G401 (cell line): ENCODE results near the gene STXBP6. TPM values are rescaled to one million over a fixed set of nuclear protein-coding genes. Genes with fewer than 3 reads are reported as not detected.
"Not testable (repeated sequence)": the region's sequence is repeated elsewhere in the genome, so short reads cannot be mapped to it uniquely, and the experiment has no call there.

ENCODE experiments used
- DNase-seq: peaks from one replicate; pipeline ENCODE4 v3.0.0-alpha.2; 2015; ENCODE audit warnings: low spot score
- in situ Hi-C: cut with HindIII; loops from 2 replicates; pipeline ENCODE4 v1.10.0; 2016; ENCODE audit warnings: low sequenced_read_pairs, mixed read lengths
- total RNA-seq: library from RNA; depleted of rRNA; stranded (reverse); fragments of >200 nt; shearing (Covaris generic); gene quantifications from 2 replicates; pipeline ENCODE4 v1.2.3, GENCODE V29; 2014

Gene STXBP6
- total RNA-seq, 1 experiment from 2014 or later: not detected

DNA sequence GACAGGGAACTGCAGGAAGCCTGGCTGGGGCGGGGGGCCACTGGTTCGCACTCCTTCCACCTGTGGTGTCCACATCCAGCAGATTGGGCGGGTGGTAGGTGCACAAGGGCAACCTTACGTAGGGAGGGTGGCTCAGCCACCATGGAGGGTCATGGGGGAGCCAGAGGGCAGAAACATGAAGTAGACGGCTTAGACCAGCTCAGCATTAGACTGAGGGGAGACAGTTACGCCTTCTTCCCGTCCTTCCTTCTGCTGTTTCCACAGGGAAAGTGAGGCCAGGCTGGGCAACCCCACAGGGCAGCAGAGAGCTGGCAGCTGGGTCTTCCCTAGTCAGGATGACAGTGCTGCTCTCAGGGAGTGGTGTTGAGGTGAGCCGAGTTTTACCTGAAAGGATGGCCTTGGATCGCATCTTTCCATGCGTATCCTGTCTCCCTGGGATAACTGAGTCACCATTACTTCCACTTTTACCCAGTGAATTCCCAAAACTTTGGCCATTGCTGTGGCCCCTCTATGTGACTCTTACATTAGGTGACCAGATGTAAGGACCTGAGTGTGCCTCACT lies 245.9 kb downstream of the STXBP6 start:
- in situ Hi-C loops: no loop called here

DNA sequence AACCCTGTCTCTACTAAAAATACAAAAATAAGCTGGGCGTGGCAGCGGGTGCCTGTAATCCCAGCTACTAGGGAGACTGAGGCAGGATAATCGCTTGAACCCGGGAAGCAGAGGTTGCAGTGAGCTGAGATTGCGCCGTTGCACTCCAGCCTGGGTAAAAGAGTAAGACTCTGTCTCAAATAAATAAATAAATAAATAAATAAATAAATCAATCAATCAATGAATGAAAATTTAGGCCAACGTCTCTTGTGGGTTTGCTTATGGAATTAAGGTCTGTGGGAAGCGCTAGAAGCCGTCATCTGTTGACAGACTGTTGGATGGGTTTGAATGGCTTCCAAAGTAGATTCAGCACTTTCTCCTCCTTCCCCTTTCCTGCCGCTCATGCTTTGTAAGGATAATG lies 246.5 kb downstream of the STXBP6 start:
- in situ Hi-C loops, DNase-seq: not testable (repeated sequence)

More for the DNA sequence above, 245.9 kb downstream of the STXBP6 start:
- DNase-seq: no peak

DNA sequence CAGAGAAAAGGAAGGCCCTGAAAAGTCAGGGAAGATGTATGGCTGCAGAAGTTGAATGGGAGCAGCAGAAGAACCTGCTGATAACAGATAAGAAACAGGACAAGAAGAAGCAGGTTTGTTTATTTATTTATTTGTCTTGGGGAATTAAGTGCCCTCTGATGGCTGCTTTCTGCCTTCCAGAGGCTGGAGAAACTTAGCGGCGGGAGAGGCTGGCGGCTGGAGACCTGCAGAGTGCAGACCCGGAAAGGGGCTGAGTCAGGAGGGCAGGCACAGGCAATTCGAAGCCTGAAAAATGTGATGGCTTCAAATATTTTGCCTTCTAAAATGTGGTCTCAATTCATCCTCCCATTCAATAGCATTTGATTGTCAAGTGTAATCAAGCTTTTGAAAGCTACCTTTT lies 247.7 kb downstream of the STXBP6 start:
- DNase-seq: no peak
- in situ Hi-C loops: no loop called here

DNA sequence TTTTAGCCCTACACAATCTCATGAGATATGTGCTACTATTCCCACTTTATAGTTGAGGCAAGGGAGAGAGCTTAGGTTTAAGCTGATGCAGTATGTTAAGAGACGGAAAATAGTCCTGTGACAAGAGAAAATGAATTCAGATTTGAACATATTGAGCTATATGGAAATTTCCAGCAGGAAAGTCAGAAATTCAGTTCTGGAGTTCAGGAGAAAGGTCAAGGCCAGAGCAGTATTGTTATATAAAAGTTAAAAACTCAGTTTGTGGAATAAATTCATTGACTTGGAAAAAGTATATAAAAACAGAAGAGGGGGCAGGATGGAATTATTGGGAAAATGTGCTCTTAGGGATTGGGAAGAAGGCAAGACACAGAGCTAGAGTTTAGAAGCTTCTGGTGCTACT lies 248.9 kb downstream of the STXBP6 start:
- in situ Hi-C loops: no loop called here

DNA sequence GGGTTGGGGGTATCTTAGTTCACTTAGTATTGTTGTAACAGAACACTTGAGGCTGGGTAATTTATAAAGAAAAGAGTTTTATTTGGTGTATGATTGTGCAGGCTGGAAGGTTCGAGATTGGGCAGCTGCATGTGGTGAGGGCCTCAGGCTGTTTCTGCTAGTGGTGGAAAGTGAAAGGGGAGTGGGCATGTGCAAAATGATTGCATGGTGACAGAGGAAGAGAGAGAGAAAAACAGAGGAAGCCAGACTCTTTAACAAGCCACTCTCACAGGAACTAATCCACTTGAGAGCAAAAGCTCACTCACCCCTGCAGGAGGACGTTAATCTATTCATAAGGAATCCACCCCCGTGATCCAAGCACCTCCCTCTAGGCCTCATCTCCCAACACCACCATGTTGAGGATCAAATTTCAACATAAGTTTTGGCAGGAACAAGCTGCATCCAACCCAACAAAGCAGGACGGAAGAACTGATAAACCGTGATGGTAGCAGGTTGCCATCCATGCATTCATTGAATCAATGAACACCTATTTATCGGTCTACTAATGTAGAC lies 251.0 kb downstream of the STXBP6 start:
- DNase-seq: no peak
- in situ Hi-C loops: no loop called here

More for the DNA sequence above, 248.9 kb downstream of the STXBP6 start:
- no peak for DNase-seq

DNA sequence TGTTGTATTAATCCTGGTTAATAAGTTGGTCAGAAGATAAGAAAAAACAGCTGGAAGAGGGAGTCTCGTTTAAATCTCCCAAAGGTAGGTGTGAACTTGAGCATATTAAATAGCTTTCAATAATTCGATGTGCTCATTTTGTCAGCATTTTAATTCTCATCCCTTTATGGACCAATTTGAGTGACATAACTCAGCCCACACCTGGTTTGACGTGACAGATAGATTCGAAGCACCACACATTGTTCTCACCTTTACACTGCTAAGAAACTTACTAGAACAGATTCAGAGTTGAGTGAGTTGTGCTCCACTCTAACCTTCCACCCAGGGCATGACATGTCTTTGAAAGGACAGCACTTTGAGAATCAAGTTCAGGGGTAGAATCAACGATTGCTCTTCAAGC lies 254.5 kb downstream of the STXBP6 start:
- in situ Hi-C loops: no loop called here
- no peak for DNase-seq

DNA sequence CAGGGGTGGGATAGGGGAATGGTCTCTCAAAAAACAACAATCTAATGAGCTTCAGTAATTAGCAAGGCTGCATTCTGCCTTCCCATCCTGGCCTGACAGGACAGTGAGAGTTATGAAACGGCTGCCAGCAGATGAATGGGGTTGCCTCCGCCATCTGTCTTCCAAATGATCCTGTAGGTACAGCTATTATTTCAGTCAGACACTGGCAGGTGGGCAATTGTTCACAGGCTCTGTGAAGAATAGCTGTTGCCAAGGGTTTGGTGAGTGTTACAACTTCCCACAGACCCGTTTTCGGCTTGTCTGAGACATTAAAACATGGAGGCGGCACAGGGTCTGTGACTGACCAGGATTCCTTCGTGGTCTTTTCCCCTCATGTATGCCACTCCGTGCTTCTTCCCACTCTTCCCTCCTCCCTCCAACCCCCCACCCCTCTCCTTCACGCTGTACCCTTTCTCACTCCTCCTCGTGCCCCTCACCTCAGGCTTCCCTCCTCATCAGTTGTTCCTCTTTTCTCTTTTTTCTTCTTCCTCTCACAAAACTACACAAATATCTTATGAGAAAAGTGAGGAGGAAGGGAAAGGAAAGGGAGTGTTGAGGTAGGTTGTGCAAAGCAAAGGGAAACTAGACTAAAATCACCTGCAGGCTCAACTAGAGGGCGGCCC lies 255.2 kb downstream of the STXBP6 start:
- in situ Hi-C loops: no loop called here
- DNase-seq: peak; percentile 31

DNA sequence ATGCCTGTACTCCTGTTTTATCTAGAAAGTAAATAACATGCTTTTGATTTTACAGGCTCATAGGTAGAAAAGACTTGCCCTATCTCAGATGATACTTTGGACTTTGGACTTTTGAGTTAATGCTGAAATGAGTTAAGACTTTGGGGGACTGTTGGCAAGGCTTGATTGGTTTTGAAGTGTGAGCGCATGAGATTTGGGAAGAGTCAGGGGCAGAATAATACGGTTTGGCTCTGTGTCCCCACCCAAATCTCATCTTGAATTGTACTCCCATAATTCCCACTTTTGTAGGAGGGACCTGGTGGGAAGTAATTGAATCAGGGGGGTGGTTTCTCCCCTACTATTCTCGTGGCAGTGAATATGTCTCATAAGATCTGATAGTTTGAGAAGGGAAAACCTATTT lies 259.8 kb downstream of the STXBP6 start:
- in situ Hi-C loops: no loop called here
- no peak for DNase-seq

DNA sequence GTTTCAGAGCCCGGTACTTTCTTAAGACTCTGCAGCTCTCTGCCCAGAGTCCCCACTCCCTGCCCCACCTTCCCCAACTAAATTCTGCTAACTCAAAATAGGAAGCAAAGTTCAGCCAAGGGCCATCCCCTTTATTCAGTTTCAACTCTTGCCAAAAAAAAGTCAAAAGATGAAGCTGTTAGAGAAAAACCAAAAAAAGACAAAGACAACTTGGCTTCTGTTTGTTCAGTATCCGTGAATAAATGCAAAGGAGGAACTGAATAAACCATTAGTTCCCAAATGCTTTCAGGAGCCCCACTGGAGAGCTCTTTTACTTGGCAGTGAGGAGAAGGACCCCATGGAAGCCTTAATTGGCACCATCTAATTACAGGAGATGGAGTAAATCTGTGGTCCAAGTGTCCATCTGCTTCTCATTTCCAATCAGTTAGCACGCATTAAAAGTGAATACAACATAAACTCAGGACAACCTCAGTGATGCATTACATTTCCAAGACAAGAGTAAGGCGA lies 260.5 kb downstream of the STXBP6 start:
- in situ Hi-C loops: no loop called here
- DNase-seq: peak; percentile 14

DNA sequence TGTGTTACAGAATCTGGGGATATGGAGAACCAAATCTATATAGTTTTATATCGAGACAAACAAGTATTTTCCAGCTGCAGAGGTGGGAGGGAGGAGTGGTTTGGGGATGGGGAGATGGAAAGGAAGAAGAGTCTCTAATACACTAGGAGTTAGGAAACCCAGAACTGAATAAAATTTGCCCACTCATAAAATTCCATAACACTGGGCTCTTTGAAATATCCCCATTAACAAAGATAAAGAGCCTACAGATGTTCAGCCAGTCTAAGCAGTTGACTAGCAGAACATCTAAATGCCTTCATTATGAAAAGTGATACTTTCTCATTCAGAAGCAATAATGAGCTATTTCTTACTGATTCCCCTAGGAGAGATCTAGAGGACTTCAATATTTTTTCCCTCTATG lies 264.2 kb downstream of the STXBP6 start:
- in situ Hi-C loops: no loop called here
- DNase-seq: no peak

DNA sequence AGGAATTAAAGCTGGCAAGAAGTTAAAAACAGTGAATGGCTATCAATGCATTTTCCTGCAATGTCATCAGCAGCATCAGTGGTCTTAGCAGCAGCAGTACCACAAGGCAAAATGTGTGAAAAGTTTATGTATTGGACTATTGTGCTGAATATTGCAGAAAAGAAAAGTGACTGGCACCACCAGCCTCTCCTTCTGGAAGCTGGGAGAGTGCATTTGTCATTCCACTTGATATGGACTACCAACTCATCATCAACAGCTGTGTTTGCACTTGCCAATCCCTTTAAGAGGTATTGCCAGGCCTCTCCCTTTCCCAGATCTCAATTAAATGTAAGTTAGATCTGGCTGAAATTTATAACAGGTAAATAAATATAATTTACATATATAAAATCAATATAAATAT lies 265.0 kb downstream of the STXBP6 start:
- in situ Hi-C loops: no loop called here
- no peak for DNase-seq

DNA sequence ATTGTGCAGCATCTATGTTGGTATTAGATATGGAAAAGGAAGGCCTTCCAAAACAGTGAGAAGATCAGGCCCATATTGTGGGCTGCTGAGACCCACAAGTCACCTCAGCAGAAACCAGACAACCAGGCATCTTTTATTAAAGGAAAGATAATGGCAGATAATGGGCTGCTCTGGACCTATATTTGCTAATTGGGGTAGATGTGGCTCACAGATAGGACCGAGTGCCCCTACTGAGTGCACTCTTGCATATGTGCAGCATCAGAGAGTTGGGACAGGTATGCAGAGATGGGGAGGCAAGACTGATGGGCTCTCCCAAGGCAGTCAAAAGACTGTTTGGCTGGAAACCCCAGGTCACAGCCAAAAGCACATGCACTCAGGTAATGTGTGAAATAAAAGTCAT lies 266.2 kb downstream of the STXBP6 start:
- in situ Hi-C loops: no loop called here
- no peak for DNase-seq

DNA sequence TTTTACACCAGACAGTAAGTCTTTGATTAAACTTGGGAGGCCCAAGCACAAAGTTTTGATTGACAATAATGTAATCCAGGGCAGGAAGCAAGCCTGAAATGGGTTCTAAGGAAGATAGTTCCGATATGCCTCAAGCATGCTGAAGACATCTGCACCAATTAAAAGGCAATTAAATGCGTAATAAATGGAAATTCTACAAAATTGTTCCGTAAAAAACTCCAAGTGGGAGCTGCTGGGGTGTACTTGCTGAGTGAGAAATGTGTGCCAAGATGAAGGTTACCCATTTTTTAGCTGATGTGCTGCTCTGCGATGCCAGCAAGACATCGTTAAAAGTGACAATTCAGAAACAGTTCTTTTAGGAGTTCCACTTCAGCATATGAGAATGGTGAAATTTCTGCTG lies 269.7 kb downstream of the STXBP6 start:
- in situ Hi-C loops: no loop called here
- DNase-seq: no peak

DNA sequence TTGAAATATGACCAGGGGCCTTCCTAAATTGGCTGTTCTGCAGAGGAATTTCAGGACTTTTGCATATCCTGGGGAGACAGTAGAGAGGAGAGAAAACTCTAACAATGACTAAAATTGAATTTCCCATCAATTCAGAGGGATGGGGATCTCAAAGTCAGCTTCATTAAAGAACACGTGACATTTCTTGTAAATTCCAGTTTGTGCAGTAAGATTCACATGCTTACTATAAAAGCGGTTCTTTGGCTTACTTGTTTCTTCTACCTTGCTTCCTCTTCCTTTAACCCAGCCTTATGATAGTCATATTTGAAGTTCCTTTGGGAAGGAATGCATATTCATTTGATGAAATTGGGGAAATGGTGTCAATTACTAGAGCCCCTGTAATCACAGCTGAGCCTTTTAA lies 272.3 kb downstream of the STXBP6 start:
- no peak for DNase-seq
- in situ Hi-C loops: no loop called here

DNA sequence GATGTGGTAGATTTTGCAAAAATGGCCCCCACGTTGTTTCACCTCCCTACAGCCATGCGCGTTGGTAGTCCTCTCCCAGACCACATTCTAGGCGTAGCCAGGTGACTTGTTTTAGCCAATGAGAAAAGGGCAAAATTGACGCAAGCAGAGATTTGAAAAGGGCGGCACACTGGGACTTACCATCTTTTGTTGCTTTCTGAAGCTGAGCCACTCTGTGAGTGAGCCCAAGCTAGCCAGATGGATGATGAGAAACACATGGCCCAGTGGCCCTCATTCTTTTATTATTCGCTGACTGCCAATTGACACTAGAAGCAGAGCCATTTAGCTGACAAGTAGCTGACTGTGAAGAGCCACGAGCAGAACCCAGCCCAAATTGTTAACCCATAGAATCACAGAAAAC lies 274.0 kb downstream of the STXBP6 start:
- no peak for DNase-seq
- in situ Hi-C loops: no loop called here

DNA sequence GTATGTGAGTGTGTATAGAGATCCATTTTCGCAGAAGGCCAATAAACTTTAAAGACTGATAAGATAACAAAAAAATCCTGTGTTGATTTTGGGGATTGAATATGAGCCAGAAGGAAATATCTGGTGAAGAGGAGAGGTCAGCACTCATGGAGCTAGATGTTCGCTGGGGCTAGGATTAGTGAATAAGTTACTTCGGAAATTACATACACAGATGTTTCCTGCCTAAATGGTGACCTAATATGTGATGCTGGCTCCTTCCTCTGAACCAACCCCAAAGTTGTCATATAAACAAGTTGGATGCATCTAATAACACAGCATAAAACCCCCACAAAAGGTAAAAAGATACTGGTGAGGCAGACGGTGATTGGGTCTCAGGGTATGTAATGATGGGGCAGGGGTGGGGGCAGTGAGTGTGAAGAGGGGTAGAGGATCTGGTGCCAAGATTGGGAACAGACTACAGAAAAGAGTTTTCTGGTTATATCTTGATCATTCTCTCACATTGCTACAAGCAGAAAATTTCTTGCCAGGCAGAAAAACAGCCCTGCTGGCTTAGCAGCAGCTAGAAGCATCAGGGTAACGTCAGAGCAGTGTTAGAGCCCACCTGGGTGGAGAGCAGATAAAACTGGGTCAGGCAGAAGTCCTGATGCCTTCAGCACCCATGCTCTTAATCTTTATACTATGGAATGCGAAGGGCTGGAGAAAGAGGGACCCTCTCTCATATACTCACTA lies 275.6 kb downstream of the STXBP6 start:
- in situ Hi-C loops: no loop called here
- DNase-seq: no peak

DNA sequence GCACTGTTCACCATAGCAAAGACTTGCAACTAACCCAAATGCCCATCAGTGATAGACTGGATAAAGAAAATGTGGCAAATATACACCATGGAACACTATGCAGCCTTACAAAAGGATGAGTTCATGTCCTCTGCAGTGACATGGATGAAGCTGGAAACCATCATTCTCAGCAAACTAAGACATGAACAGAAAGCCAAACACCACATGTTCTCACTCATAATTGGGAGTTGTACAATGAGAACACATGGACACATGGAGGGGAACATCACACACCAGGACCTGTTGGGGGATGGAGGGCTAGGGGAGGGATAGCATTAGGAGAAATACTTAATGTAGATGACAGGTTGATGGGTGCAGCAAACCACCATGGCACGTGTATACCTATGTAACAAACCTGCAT lies 276.4 kb downstream of the STXBP6 start:
- in situ Hi-C loops, DNase-seq: not testable (repeated sequence)

DNA sequence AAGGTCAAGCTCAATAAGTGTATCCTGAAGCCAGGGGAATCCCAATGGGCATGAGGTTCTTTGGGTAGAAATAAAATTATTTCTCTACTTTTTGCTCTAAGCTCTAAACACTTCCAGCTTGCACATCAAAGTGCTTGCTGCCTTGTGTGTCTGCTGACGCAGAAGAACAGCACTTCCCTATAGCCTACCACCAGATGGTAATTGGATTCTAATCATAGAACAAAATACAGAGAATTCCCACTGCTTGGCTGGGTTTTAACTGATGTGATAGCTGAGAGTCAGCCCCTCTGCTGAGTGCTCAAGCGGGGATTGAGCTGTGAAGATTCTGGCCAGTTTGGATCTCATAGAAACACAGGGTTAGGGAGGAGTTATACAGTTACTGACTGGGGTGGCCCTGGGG lies 283.5 kb downstream of the STXBP6 start:
- in situ Hi-C loops: no loop called here
- DNase-seq: no peak

DNA sequence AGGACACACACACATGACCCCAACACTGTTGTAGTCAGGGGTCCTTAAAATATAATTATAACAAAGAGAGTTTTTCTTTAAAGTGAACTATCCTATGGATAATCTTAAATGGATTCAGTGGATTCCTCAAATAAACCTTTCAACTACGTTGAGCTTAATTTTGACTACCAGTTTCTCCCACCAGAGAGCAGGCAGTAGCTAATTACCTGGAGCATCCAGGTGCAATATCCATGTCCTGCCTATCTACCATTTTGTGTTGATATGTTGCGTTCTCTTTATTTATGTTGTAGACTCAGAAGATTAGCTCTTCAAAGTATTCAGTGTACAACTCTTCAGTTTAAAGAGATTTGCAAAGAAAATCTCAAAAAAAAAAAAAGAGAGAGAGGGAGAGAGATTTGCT lies 288.8 kb downstream of the STXBP6 start:
- in situ Hi-C loops: no loop called here

More for the DNA sequence above, 288.8 kb downstream of the STXBP6 start:
- DNase-seq: no peak
